Skeletal muscle satellite cell (primary cell): Measurements from ENCODE around the gene FAM120AOS. TPM values are rescaled to one million over a fixed set of nuclear protein-coding genes. Genes with fewer than 3 reads are reported as not detected.

Experiments used
- H3K27me3 ChIP-seq: 2 replicates; pipeline ENCODE4 v1.7.0; 2013; ENCODE audit warnings: low read length; ENCODE audit not compliant: control insufficient read depth, insufficient read depth
- H3K36me3 ChIP-seq: 2 replicates; pipeline ENCODE4 v1.7.0; 2013; ENCODE audit warnings: mild to moderate bottlenecking, control low read depth, low read length; ENCODE audit not compliant: insufficient read depth
- H3K4me1 ChIP-seq: 2 replicates; pipeline ENCODE4 v1.7.0; 2013; ENCODE audit warnings: low read length; ENCODE audit not compliant: control insufficient read depth, insufficient read depth
- H3K4me2 ChIP-seq: 2 replicates; pipeline ENCODE4 v1.7.0; 2013; ENCODE audit warnings: mild to moderate bottlenecking, low read length
- H3K4me3 ChIP-seq: 2 replicates; pipeline ENCODE4 v1.7.0; 2013; ENCODE audit warnings: low read length
- H3K9ac ChIP-seq: 2 replicates; pipeline ENCODE4 v1.7.0; 2013; ENCODE audit warnings: mild to moderate bottlenecking, low read depth, low read length, moderate library complexity
- H3K9me3 ChIP-seq: replicated peaks from 2 replicates; pipeline ENCODE4 v1.7.0; 2013; ENCODE audit warnings: mild to moderate bottlenecking, control low read depth, low read length
- small RNA-seq: library from RNA; depleted of rRNA; stranded (forward); fragments of <200 nt; gene quantifications from one replicate; pipeline ENCODE3, GENCODE V24; 2012

The FAM120AOS gene

DNA sequence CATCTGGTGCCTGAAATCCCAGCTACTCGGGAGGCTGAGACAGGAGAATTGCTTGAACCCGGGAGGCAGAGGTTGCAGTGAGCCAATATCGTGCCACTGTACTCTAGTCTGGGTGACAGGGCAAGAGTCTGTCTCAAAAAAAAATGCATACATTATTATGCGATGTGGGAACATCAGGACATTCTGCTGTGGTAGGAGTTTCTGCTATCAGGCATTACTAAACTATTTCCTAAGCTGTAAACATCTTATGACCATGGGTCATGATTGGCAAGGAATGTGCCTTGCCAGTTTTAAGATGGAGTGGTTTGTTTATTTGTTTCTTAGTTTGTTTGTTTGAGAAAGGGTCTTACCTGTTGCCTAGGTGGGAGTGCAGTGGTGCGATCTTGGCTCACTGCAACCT lies 47.0 kb downstream of the FAM120AOS start:
- peaks cover 21% of the 10 kb centered on the region for H3K27me3 ChIP-seq
- H3K4me1 ChIP-seq = no peaks in the 10 kb centered on the region
- H3K4me3 ChIP-seq = no peak overlapping the region
- H3K36me3 ChIP-seq = no peaks in the 10 kb centered on the region
- H3K9ac ChIP-seq = no peak overlapping the region
- no peaks in the 10 kb centered on the region for H3K9me3 ChIP-seq
- H3K4me2 ChIP-seq = no peak overlapping the region

DNA sequence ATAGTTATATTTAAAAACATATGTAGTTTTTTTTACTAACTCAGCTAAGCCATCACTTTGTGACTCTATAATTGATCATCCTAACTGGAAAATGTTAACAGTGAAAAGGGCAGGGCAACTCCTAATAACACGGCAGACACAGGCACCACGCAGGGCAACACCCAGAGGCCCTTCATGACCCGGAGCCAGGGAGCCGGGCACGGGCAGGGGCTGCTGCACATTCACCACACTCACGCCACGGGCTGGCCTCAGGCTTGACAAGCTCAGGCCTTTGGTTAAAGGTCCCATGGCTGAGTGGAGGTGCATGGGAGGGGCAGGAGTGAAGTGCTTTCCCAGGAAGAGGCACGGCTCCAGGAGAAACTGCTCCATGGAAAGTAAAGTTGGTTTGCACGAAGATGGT lies 54.9 kb downstream of the FAM120AOS start:
- H3K9me3 ChIP-seq = no peaks in the 10 kb centered on the region
- H3K4me3 ChIP-seq = no peak overlapping the region
- H3K4me2 ChIP-seq = no peak overlapping the region
- H3K4me1 ChIP-seq = no peaks in the 10 kb centered on the region
- peaks cover 3% of the 10 kb centered on the region for H3K27me3 ChIP-seq
- no peak overlapping the region for H3K9ac ChIP-seq
- H3K36me3 ChIP-seq = no peaks in the 10 kb centered on the region

DNA sequence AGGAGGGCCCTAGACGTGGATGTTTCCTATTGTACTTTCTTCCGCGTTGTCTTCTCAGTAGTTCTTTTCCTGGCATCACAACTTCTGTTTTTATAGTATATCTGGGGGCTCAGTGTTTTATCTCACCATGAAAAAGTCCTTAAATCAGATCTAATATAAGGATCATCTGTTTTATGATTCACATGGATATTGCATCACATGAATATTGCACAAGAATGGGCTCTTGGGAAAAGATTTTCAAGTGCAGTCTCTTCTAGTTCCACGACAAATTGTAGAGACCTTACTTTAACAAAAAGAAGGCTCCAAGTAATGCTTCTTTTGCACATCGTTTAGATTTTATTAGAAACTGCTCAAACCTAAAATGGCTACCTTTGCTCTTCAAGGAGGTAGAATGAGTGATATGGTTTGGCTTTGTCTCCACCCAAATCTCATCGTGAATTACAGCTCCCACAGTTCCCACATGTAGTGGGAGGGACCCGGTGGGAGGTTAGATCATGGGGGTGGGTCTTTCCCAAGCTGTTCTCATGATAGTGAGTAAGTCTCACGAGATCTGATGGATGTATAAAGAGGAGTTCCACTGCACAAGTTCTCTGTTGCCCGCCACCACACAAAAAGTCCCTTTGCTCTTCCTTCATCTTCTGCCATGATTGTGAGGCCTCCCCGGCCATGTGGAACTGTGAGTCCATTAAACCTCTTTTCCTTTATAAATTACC lies 55.6 kb downstream of the FAM120AOS start:
- H3K4me2 ChIP-seq = no peak overlapping the region
- no peak overlapping the region for H3K4me3 ChIP-seq
- H3K36me3 ChIP-seq = no peaks in the 10 kb centered on the region
- no peaks in the 10 kb centered on the region for H3K9me3 ChIP-seq
- peaks cover 3% of the 10 kb centered on the region for H3K27me3 ChIP-seq
- no peak overlapping the region for H3K9ac ChIP-seq
- H3K4me1 ChIP-seq = no peaks in the 10 kb centered on the region

Small RNA genes within 50 kb of the gene (small RNA-seq; reads per million reads assigned to genes)
- gene RF00019 = not detected
